Cardiac fibroblast (primary cell): Measurements from ENCODE around the gene MARK3.

Experiments used
- DNase-seq, 2 donors: peaks; one replicate each; pipeline versions ENCODE4 v3.0.0 to v3.0.0-alpha.2; 2010; ENCODE audit warnings: low read depth in 2 of 2
- H3K4me3 ChIP-seq, 2 donors: replicated peaks in 1 of 2; 1 replicate in 1 of 2; 2 replicates in 1 of 2; pipeline ENCODE4 v1.5.1; 2011; ENCODE audit warnings: low read depth in 2 of 2, low read length in 2 of 2, mild to moderate bottlenecking in 2 of 2, moderate library complexity in 1 of 2
- TF ChIP-seq, protein P1 (sequence below): IDR thresholded peaks from one replicate; pipeline ENCODE4 v1.5.1; 2011; ENCODE audit warnings: low read depth, mild to moderate bottlenecking, low read length, inconsistent platforms

The MARK3 gene

DNA sequence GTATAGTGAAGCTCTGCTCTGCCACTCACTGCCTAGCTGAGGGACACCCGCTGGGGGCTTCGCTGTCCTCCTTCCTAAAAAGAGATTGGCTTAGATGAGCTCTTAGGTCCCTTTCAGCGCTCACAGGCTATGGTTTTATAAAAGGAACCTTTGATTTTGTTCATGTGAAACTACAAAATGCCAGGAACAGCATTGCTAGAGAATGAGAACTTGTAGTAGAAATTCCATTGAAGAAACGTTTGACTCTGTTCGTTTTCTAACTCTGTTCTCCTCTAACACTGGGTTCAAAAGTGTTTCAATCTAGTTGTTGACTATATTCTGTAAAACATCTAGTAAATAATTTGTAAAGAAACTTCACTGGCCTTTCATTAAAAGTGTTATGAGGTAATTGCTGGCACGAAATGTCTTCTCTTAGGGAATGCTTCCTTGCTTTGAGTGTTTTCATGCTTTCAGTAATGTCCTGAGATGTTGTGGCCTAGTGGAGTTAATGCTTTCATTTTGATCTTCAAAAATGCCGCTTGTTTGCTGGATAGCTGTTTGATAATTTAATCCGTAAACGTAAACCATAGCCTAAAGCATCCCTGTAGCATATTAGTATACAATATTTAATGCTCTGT, 1.6 kb downstream of the MARK3 start:
- TF ChIP-seq, protein P1, sequence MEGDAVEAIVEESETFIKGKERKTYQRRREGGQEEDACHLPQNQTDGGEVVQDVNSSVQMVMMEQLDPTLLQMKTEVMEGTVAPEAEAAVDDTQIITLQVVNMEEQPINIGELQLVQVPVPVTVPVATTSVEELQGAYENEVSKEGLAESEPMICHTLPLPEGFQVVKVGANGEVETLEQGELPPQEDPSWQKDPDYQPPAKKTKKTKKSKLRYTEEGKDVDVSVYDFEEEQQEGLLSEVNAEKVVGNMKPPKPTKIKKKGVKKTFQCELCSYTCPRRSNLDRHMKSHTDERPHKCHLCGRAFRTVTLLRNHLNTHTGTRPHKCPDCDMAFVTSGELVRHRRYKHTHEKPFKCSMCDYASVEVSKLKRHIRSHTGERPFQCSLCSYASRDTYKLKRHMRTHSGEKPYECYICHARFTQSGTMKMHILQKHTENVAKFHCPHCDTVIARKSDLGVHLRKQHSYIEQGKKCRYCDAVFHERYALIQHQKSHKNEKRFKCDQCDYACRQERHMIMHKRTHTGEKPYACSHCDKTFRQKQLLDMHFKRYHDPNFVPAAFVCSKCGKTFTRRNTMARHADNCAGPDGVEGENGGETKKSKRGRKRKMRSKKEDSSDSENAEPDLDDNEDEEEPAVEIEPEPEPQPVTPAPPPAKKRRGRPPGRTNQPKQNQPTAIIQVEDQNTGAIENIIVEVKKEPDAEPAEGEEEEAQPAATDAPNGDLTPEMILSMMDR = no peak
- peak overlapping the region; percentile 91 to 92 for H3K4me3 ChIP-seq
- DNase-seq = peak in 1 of 2 donors; percentile 38

DNA sequence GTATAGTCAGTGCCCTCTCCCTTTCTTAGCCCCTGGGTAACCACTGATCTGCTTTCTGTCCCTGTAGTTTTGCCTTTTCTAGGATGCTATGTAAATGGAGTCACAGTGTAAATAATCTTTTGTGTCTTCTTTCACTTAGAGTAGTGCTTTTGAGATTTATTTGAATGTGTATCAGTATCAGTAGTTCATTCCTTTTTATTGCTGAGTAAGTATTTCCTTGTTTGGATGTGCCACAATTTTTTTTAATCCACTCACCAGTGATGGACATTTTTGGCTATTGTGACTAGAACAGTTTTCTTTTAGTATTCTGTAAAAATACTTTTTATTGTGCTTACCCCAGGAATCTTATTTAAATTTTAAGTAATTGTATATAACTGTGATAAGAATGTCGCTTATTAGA, 3.4 kb downstream of the MARK3 start:
- TF ChIP-seq, protein P1 = no peak
- DNase-seq = no peak
- no peak overlapping the region for H3K4me3 ChIP-seq

DNA sequence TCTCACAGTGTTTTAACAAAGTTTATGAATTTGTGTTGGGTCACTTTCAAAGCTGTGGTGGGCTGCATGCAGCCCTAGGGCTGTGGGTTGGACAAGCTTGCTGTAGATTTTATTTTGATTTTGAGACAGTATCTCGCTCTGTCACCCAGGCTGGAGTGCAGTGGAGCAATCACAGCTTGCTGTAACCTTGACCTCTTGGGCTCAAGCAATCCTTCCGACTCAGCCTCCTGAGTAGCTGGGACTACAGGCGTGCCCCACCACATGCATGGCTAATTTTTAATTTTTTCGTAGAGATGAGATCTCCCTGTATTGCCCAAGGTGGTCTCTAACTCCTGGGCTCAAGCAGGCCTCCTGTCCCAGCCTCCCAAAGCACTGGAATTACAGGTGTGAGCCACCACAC, 5.4 kb downstream of the MARK3 start:
- TF ChIP-seq, protein P1 = no peak
- DNase-seq = no peak
- H3K4me3 ChIP-seq = no peak overlapping the region

DNA sequence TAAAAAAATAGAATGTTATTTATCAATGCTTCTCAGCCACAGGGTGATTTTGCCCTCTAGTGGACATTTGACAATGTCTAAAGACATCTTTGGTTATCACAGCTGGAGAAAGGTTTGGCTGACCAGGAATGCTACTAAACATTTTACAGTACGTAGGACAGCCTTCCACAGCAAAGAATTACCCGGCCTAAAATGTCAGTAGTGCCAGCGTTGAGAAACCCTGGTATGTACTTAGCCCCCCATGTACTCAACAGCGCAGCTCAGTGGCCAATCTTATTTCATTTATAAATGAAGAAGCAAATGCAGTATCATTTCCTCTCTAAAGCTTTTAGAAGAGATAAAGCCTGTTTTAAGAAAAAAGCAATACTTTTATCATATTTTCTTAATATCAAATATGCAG, 5.8 kb downstream of the MARK3 start:
- peak; percentile 82 to 92 for DNase-seq
- TF ChIP-seq, protein P1 = peak; percentile 61
- H3K4me3 ChIP-seq = no peak overlapping the region

DNA sequence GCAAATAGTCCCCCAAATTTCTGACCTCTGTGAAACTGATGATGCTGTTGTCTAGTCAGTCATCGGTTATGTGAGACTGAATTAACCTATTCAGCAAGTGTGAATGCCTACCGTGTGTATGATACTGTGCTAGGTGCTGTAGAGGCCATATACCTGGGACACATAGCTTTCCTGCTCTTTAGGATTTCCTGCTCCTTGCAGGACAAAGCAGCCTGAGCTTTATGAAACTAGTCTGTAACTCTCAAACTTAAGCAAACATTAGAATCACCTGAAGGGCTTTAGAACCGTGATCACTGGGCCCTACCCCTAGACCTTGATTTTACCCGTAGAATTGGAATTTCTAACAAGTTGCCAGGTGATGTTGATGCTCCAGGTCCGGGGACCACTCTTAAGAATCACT, 6.9 kb downstream of the MARK3 start:
- no peak for DNase-seq
- TF ChIP-seq, protein P1 = no peak
- H3K4me3 ChIP-seq = no peak overlapping the region

DNA sequence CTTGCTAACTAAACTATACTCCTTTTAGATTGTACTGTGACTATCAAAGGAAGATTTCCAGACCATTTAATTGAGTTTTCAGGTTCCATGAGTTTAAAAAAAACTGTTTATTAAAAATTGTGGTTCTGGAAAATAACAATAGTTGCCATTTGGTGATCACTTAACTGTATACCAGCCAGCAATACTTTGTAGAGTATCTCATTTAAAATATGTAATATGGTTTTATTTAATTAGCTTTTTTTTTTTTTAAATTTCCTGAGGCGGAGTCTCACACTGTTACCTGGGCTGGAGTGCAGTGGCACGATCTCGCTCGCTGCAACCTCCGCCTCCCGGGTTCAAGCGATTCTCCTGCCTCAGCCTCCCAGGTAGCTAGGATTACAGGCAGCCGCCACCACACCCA, 7.4 kb downstream of the MARK3 start:
- no peak overlapping the region for H3K4me3 ChIP-seq
- TF ChIP-seq, protein P1 = no peak
- DNase-seq = no peak

DNA sequence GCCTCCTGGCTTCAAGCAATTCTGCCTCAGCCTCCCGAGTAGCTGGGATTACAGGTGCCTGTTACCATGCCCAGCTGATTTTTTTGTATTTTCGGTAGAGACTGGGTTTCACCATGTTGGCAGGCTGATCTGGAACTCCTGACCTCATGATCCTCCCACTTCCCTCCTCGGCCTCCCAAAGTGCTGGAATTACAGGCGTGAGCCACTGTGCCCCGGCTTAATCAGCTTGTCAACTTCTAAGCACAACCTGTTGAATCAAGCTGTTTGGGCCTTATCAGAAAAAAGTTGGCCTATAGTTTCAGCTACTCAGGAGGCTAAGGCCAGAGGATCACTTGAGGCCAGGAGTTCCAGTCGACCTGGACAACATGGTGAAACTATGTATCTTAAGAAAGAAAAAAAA, 7.9 kb downstream of the MARK3 start:
- no peak for DNase-seq
- no peak overlapping the region for H3K4me3 ChIP-seq
- TF ChIP-seq, protein P1 = no peak
